Pulmonary artery endothelial cell (primary cell): Measurements from ENCODE around the gene ST6GALNAC3. TPM values are rescaled to one million over a fixed set of nuclear protein-coding genes. Genes with fewer than 3 reads are reported as not detected.

Experiments
- DNase-seq: peaks from one replicate; pipeline ENCODE4 v3.0.0-alpha.2; 2011; ENCODE audit warnings: low read depth, low spot score
- total RNA-seq: library from RNA; depleted of rRNA; stranded (reverse); fragments of >200 nt; gene quantifications from 2 replicates; pipeline ENCODE4 v1.2.3, GENCODE V29; 2014

Gene ST6GALNAC3
- total RNA-seq, 1 donor from 2014 or later, result 34.6 TPM

DNA sequence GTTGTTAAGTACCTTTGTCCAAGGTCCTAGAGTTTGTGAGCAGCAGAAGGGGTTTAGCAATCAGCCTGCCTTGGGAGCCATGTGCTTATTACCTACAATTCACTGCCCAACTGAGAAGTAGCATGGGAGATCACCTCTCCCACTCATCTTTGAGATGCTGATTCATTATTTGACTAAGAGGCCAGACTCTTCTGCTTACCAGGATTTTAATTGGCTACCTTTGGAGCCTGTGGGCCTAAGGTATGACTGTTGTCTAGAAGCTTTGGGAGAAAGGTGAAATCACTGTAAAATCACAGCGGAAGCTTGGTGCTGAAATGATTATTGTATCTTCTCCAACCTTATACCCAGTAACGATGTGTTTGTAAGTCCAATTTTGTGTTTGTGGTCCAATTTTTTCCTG is 213.4 kb downstream of the ST6GALNAC3 start:
- no peak for DNase-seq

DNA sequence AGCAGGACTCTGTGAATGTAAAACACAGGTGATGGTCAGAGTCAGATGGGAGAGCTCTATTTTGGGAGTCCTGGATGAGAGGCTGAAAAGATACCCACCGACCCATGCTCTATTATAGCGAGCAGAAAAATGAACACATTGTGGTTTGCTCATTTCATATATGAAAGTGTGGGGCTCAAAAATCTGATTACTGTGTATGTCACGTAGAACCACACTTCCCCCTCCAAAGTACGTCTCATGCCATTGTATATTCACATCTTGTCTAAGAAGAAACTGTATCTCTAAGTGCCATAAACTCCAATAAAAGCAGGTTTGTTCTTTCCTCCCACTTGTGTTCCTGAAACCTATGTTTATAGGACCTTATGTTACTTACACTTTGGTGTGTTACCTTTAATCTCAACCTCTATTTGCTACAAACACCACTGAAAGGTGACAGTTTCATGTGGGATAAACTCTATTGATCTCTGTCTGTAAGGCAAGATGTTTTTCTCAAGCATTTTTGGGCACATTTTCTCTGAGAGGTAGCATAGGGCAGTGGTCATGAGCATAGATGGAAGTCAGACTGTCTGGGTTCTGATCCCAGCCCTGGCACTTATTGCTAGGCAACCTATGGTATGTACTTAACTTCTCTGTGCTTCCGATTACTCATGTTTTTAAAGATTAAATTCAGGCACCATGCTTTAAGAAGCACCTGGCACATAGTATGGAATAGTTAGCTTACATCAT is 214.4 kb downstream of the ST6GALNAC3 start:
- no peak for DNase-seq

DNA sequence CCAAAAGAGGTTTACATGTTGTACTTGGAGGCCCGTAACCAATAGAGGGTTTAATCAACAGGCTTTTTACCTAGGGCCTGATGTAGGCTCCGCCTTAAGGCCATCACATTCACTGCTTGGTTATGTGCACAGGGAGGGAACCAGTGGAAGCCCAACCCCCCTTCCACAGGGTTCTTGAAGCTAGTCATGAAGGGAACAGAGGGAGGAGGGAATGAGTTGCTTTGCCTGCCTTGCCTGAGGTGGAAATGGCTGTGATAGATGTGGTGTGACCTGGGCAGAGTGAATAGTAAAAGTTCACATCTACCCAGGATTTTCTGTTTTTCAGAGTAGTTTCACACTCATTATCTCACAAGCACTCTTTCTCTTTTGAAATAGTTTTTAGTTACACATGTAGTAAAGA is 215.1 kb downstream of the ST6GALNAC3 start:
- DNase-seq, result no peak

DNA sequence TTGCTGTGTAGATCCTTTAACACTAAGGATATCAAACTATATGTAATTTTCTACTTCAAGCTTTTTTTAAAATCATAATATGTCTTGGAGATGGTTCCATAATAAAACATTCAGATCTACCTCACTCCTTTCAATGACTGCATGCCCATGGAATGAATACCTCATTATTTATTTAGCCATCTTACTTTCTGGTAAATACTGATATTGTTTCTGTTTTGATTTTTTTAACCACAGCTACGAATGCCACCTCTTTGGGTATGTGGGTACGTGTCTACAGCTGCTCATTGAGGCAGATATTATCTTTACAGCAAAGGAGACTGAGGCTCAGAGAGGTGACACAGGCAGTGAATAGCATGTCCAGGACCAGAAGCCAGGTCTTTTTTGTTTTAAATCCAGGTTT is 215.7 kb downstream of the ST6GALNAC3 start:
- no peak for DNase-seq

DNA sequence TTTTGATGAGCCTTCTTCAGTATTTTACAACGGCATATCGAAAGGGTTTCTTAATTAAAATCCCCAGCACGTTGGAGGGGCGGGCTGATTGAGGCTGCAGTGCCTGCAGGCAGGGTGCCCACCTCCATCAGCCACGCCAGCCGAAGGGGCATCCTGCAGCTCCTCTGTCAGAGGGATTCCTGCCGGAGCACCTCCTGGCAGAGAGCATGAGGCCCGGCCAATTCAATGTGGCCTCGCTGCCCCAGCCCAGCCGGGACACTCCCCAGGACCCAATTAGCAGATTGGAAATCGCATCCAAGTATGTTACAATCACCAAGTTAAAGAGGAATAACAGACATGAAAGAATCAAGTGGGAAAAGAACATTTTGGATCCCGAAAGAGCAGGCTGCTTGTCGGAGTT is 216.6 kb downstream of the ST6GALNAC3 start:
- DNase-seq, result no peak

DNA sequence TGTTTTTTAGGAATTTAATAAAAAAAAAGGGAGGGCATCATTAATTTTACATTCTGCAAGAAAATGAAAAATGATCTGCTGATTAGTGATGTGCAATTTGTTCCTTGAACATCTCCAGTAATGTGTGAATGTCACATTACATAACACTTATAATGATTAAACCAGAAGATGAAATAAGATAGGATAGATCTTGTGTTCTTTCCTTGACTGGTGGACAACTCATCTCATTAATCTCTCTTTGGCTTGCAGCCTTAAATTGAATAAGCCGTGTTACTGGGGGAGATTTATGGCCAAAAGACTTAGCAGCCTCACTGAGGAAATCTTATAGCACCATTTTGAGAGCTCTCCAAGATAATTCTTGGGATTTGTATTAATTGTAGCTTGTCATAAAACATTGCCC is 217.2 kb downstream of the ST6GALNAC3 start:
- DNase-seq, result no peak

DNA sequence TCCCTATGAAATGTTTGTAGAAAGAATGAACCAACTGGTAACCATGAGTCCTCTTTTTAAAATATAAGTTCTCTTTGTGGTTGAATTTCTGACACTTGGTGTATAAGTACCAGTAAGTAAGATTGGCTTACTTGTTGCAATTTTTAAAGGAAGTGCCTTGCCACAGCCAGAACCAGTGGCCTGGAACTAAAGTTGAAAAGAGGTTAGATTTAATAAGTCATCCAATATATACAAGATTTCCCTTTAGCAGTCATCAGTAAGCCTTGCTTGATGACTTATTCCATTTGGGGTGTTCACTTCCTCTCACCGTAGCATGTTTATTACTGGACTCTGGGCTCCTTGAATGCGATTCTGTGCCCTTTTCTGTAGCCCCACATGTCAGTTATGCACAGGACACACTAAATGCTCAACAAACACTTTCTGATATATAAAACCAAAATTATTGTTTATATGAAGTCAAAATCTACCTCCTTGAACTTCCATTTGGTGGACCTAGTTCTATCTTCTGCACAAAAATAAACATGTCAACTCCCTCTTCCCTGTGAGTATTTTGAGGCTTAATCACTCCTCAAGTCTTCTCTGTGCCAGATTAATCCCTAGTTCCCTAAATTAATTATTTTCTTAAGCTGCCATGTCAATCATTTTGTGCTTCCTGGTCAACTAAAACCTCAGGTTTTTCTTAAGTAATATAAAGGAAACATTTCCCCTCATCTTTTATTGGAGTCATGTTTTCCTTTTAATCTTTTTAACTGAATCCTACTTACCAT is 218.1 kb downstream of the ST6GALNAC3 start:
- DNase-seq, result no peak

DNA sequence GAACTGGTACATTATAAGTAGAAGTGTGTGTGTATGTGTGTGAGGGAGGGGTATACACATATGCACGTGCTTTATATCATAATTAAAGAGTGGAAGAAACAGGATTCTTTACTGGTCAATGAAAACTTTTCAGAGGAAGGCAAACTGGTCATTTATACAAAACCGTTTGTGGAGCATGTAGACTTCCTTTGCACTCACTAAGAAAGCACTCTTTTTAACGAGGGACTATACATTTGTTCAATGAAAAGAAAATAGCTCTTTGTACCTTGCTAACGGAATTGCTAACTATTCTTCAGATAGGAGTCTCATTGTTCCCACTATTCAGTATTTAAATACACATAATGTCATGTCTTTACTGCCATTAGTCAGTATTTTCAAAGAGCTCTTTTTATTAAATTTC is 219.3 kb downstream of the ST6GALNAC3 start:
- DNase-seq, result no peak

DNA sequence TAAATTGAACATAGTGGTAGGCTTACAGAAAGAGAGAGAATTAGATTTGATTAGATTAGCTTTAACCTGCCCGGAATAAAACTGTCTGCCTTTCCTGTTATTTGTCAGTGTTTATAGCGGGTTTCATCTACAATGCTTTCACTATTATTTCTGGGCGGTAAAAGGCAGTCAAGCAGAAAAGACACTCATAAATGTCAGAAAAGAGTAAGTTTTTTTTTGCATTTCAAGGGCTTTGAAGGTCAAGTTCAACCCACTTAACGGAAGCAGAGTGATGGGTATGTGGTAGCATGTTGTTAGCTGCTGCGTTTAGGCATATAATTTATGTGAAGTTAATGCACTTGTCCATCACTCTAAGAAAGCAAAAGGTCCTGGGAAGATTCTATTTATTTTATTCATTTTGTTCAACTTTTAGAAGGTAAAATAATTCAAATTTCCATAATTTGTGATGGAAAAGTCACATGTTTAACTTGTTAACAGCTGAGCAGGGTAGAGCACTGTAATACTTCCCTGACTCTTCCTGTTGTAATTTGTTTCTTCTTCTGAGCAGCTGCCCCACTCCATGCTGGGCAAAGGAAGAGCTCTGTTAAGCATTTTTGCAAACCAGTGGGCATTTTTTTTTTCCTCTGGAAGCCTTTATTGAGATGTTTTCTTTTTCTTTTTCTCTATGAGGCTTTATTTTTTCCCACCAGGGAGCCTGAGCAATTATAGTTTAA is 220.1 kb downstream of the ST6GALNAC3 start:
- DNase-seq, result no peak

DNA sequence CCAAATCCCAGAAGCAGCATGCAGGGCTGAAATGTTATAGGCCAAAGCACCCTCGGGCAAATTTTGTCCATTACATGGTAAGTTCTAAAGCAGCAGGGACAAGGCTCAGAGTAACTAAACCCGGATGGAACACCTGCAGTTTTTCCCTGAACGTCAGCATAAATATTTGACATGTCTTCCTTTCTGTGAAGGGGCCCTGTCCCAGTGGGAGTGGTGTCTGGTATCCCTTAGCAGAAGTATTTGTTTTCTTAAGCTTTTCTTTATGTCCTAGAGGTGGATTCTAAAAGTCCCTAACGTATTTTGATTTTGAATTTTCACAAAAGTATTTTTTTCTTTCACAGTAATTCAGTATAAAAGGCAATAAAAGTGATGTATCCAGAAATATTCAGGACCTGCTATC is 223.9 kb downstream of the ST6GALNAC3 start:
- DNase-seq, result no peak

DNA sequence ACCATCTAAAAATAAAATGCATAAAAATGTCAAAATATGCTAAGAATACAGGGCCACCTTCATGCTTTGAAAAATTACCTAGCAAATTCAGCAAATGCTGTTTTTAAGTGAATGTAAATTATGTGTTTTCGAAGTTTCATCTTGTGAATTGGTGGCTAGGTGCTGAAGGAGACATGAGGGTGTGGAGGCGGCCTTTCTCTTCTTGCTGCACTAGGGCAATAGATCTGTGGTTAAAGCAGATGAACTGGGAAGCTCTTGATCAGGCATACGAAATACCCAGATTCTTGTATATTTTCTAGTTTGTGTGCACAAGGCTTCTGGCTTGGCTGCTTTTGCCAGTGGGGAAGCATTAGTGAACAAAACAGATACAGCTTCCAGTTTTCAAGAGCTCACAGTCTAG is 224.5 kb downstream of the ST6GALNAC3 start:
- DNase-seq, result no peak

DNA sequence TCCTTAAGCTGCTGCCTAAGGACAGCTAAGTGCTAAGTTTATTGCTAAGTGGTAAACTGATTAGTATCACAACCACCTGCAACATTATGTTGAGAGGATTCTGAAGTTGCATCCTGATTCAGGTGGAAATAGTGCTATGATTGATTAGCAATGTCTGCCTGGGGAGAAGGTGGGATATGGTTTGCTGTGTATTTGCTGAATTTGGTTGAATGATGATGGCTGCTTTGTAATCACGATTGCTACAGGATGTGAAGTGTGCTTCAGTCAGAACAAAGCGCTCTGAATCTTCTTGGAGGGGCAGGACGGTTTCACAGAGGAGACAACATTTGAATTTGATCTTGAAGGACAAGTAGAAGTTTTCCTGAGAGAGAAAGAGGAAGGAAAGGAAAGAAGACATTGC is 226.0 kb downstream of the ST6GALNAC3 start:
- no peak for DNase-seq

DNA sequence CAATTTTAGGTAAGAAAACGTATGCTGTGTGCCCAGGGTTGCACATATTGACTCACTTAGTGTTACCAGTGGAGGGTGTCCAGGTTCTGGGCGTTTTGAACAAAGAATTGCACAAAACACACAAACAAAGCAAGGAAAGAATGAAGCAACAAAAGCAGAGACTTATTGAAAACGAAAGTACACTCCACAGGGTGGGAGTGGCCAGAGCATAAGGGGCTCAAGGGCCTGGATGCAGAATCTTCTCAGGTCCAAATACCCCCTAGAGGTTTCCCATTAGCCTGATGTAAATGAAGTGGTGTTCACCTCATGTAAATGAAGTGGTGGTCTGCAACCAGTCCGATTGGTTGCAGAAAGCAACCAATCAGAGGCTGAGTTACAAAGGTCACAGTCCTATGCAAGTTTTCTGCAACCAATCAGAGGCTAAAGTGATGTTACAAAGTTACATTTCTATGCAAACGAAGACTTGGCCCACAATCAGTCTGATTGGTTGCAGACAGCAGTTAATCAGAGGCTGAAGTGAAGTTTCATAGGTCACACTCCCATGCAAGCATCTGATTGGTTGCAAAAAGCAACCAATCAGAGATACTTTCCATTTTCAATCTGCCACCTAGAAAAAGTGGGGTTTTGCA is 228.3 kb downstream of the ST6GALNAC3 start:
- DNase-seq, result no peak

DNA sequence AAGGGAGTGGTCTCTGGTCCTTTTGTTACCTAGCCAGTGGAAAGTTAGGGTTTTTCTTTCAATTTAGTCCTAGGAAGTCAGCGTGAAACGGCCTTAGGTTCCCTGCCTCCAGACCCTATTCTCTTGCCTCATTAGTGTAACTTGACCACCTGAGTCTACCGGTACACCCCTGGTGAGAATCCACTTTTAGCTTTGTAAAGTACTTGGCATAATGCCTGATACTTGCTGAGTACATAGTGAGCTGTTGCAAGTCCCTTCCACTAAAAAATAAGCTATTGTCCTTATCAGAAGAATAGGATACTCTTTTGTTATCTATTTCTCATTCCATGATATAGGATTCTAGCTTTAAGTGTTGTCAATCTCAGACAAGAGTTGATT is 228.8 kb downstream of the ST6GALNAC3 start:
- no peak for DNase-seq

DNA sequence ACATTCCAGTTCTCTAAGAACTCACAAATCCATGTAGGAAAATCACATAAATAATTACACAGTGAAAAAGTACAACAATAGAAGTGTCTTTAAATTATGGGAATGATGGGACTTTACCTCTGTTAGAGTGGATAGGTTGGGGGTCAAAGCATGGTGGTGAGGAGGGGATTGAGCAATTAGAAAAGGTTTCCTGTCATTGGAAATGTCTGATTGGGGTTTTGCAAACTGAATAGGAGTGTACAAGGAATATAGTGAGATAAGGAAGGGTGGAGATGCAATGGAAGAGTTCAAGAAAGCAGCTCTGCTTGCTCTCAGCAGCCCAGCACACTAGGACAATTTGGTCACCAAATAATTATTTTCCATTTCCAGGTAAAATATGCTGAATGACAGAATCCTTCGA is 238.8 kb downstream of the ST6GALNAC3 start:
- DNase-seq, result no peak

DNA sequence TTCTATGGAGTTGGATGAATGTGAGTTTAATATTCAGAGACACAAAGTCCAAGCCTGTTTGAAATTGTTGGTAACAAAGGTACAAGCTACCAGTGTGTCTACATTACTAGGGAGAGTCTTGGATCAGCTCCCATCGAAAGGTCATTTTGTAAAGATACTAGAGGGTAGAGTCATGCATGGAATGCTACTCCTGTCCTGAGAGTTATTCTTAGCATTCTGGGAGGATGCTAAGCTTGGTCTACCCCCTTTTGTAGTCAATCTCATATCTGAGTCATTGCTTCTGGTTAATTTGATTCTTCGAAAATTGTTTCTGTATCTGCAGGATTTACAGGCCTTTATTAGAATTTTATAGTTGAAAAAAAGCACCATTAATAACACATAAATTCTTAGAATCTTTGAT is 240.2 kb downstream of the ST6GALNAC3 start:
- DNase-seq, result no peak

DNA sequence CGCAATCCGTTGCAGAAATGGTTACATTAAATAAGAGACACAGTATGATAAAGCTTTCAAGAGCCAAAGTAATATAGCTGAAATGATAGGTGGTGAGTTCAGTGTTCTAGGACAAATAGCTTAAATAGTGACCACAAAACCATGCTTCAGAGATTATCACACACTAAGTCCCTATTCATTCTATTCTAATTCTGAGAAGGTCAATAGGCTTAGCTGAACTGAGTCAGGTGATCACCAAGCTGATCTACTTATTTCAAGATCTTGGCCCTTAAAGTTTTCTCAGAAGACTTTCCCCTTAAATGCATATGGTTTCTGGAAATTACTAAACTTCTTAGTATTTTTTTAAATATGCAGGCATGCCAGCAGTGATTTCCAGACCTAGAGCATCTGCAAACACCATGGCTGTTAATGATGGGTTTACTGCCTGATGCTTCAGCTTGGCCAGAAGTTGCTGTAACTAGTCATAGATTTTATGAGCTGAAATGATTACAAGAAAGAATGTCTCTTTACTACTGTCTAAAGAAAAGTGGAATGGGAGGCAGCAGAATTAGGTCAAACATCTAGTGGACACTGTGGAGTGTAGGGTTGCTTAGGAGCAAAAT is 242.9 kb downstream of the ST6GALNAC3 start:
- DNase-seq, result no peak

DNA sequence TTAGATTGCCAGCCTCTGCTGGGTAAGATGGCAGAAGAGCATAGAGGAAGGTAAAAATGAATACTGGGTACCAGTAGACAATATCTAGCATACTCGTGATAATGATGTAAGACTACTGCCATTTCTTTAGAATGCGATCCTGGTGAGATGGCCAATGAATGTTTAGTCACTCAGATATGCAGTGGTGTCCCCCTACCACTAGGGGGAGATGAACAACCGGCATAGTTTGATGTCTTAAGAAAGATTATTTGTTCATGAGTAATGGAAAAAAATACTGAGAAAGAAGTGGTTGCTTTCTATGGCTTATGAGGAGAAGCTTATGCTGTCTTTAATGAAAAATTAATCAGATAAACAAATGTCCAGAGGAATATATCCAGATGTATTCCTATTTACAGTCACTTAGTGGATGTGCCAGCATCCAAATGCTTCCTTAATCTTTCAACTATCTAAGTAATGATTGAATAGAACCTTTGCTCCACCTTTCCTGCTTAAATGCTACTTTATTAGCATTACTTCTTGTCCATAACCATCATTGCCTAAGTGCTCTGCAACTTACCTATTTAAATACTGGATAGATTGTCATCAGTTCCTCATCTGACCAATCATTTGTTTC is 256.6 kb downstream of the ST6GALNAC3 start:
- peak; percentile 33 for DNase-seq

DNA sequence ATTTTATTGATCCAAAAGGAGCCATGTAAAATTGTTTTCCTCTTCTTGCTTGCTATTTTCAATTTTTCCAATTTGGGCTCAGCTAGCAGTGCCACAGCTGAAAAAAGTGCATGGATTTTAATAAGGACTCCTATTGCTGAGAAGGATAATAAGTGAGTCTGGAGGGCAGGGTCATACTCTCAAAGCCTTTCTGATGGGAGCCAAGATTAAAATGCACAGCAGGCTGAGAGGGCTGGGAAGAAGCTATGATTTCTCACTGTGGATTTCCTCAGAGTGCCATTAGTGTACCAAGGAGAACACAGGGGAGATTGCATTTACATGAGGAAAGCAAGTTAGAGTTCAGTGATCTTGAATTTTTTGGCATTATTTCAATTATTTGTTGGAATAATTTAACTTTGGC is 261.3 kb downstream of the ST6GALNAC3 start:
- DNase-seq, result no peak

DNA sequence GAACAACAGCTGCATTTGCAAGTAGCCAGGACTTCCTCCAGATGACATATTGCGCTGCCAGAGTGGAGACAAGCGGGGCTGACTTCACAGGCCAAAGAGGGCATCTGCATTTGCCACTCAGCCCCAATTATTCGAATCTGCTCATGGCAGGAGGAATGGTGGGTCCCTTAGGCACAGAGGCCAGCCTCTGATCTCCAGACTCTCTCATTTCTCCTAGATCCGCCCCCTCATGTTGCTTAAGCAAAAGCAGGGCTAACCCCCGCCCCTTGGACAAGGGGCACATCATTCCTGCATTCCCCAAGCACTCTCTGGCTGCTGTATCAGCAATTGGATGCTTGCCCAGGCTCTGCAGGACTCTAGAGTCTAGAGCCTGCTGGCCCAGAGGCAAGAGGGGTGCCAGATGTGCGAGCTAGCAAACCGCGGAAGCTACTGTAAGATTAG is 262.4 kb downstream of the ST6GALNAC3 start:
- DNase-seq, result no peak
